CD4-positive, alpha-beta T cell treated with Interleukin-4 for 1 hour (primary cell): ENCODE measurements around the gene DEPDC7.
"Not testable (repeated sequence)": the region's sequence is repeated elsewhere in the genome, so short reads cannot be mapped to it uniquely, and the experiment has no call there.

ENCODE experiments used
- DNase-seq, 2 donors: peaks; one replicate each; pipeline ENCODE4 v3.0.0-alpha.2; 2020 to 2022

The DEPDC7 gene

DNA sequence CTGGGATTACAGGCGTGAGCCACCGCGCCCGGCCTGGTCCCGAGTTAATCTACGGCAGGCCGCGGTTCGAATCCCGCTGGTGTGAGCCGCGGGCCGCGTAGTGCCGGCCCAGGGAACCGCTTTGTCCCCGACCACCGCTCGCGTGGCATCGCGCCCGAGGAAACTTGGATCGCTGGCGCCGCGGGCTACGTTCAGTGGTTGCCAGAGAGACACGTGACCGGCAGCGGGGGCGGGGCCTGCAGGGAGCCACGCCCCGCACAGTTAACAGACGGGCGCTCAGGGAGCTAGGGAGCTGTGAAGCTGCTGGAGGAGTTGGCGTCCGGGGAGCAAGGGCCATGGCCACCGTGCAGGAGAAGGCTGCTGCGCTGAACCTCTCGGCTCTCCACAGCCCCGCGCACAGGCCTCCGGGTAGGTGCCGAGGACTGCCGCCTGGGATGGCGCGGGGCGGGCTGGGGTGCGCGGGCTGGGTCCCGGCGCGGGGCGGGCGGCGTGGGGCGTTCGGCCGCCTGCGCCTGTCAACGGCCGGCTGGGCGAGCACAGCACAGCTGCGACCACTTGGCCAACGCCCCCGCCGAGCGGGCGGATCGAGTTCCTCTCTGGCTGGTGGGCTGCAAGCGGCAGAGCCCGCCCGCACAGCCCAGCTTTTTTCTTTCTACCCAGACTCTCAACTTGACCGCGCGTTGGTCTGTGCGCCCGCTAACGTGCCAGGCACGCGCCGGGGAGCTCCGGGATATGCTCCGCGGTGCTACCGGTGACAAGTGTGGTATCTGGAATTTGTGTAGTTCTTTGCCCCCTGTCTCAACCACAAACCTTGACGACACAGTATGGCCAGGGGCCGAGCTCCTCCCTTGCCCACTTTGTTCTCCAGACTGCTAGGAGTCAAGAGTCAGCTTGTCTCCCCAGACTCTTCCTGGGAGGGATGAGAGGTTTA, at the start of gene DEPDC7:
Gene DEPDC7, plus strand, starts transcription at position 258 of the 931 bp plus-strand sequence. Its CDS starts 78 bp downstream, at position 336.
- DNase-seq: peak; percentile 76 to 84

DNA sequence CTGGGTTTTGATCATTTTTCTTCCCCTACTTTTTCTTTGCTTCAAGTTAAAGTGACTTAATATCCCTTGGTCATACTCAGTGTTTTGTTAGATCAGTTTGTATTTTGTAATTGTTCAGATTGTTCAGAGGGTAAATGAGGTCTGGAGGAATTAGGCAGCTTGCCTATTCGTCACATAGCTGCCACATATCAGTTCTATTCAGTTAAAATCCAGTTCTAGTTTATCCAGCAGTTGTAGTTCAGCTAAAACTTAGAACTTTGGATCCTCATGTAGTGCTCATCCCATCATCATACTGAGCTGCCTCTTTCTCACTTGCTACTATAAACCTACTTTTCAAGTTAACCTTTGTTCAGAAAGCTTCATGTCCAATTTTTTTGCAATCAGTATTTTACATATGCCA, 47.1 kb upstream of the DEPDC7 start:
- no peak for DNase-seq

DNA sequence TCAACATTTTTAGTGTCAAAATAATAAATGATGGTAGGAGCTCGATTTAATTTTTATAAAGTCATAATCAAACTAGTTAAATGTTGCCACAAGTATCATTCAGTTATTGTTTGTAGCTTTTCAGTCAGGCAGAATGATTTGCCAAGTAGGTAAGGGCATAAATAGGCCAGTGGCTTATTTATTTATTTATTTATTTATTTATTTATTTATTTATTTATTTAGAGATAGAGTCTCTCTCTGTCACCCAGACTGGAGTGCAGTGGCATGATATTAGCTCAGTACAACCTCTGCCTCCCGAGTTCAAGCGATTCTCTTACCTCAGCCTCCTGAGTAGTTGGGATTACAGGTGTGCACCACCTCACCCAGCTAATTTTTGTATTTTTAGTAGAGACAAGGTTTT, 43.4 kb upstream of the DEPDC7 start:
- not testable (repeated sequence) for DNase-seq

DNA sequence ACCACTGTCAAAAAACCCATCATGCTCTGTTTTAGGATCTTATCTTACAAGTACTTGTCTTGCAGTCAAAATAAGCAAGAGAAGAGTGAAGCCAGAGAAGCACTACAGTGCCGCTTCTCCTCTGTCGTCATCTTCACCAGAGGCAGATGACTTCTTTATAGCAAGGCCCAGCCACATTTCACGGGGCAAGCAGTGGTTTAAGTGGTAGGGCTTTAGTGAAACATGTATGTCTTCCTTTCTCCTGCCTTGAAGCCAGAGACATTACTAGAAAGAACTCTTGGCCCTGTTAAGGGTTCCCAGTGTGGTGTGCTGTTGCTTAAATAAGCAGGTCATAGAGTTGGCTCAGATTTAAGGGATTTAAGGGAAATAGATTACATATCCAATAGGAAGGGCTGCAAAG, 42.9 kb upstream of the DEPDC7 start:
- DNase-seq: no peak

DNA sequence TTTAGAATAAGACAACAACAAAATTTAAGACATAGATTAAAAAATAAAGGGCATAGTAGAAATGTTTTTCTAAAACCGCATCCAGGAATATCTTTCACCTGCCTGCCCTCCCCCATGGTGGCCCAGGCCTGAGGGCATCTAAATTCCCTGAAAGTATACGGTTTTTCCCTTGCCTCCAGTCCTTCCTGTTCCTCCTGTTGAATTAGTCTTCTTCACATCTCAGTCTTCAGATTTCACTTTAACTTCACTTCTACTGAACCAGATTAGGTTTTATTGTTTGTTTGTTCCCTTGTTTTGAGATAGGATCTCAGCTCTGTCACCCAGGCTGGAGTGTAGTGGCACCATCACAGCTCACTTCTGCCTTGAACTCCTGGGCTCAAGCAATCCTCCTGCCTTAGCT, 33.1 kb upstream of the DEPDC7 start:
- DNase-seq: no peak

DNA sequence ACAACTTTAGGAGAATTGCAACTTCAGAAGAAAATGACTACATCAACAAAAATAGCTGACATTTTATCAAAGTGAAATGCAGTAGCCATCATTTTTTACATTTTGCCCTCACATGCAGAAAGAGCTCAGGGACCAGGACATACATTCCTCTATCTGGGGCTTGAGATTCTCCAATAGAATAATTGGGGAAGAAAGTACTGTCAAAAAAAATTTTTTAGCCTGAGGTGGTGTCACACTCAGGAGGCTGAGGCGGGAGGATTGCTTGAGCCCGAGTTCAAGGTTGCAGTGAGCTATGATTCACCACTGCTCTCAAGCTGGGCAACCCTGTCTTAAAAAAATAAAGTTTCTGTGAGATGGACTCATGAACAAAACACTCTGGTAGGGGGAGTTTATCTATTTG, 32.2 kb upstream of the DEPDC7 start:
- DNase-seq: no peak

DNA sequence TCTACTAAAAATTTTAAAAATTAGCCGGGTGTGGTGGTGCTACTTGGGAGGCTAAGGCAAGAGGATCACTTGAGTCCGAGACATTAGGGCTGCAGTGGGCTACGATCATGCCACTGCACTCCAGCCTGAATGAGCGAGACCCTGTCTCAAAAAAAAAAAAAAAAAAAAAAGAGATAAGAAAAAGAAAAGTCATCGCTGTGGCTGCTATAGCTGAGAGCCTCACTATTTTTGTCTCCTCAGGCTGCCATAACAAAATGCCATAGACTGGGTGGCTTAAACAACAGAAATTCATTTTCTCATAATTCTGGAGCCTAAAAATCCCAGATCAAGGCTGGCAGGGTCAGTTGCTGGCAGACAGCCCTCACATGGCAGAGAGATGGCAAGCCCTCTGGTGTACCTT, 30.1 kb upstream of the DEPDC7 start:
- no peak for DNase-seq

DNA sequence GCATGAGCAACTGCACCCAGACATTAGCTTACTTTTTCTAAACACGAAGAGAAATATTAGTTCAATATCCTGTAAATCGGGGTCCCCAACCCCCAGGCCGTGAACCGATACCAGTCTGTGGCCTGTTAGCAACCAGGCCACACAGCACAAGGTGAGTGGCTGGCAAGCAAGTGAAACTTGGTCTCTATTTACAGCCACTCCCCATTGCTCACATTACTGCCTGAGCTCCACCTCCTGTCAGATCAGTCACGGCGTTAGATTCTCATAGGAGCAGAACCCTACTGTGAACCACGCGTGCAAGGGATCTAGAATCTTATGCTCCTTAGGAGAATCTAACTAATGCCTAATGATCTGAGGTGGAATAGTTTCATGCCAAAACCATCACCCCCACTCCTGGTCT, 27.8 kb upstream of the DEPDC7 start:
- no peak for DNase-seq

DNA sequence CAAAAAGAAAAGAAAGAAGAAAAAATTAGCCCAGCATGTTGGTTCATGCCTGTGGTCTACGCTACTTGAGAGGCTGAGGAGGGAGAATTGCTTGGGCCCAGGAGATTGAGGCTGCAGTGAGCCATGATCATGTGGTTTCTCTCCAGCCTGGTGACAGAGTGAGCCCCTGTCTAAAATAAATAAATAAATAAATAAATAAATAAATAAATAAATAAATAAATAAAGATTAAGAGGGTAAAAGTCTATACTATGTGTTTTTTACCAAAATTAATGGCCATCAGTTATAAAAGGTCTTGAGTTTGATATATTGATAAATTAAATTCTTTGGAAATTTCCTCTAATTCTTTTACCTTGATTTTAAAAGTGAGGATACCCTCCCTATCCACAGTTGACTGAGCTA, 25.2 kb upstream of the DEPDC7 start:
- no peak for DNase-seq

DNA sequence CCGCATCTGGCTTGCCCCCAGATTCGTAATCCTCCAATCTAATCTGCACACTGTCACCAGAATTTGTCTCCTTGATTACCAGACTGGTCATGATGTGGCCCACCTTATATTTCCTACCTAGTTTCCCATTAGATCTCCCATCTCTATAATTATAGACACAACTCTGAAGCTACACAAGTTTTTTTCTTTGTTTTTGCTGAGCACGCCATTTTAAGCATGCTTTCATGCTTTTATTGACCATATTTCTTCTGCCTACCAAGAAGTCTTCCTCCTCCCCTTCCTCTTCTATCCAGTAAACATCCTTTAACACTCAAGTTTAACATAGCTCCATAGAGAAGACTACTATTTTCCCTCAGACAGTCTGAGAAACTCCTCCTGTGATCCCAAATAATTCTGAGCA, 24.3 kb upstream of the DEPDC7 start:
- no peak for DNase-seq

DNA sequence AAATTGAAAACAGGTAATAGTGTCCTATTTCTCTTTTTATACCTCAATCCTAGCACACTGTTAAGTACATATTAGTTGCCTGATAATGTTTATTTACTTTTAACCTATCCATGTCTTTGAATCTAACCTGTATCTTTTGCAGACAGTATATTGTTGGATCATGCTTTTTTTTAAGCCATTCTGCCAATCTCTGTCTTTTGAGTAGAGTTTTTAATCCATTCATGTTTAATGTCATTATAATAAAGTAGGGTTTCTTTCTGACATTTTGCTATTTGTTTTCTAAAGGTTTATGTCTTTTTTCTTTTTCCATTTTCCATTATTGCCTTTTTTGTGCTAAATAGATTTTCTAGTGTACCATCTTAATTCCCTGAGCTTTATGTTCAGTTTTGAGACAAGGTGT, 23.8 kb upstream of the DEPDC7 start:
- DNase-seq: no peak

DNA sequence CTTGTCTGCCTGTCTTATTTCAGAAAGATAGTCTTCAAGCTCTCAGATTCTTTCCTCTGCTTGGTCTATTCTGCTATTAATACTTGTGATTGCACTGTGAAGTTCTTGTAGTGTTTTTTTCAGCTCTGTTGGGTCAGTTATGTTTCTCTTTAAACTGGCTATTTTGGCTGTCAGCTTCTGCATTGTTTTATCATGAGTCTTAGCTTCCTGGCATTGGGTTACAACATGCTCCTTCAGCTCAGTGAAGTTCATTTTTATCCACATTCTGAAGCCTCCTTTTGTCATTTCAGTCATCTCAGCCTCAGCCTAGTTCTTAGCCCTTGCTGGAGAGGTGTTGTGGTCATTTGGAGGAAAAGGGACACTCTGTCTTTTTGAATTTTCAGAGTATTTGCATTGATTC, 15.5 kb upstream of the DEPDC7 start:
- no peak for DNase-seq

DNA sequence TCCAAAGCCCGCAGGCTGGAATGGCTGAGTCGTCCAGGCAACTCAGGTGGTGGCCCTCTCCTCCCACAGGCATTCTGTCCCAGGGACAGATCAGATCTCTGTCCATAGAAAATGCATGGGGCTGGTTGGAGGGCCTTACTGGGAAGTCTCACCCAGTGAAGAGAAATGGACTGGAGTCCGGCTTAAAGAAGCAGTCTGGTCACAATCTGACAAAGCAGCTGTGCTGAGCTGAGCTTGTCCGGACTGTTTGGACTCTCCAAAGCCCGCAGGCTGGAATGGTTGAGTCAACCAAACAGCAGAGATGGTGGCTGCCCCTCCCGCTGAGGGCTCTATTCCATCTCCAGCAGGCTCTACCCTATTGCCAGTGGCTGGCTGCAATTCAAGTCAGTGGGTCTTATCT, 14.4 kb upstream of the DEPDC7 start:
- no peak for DNase-seq

DNA sequence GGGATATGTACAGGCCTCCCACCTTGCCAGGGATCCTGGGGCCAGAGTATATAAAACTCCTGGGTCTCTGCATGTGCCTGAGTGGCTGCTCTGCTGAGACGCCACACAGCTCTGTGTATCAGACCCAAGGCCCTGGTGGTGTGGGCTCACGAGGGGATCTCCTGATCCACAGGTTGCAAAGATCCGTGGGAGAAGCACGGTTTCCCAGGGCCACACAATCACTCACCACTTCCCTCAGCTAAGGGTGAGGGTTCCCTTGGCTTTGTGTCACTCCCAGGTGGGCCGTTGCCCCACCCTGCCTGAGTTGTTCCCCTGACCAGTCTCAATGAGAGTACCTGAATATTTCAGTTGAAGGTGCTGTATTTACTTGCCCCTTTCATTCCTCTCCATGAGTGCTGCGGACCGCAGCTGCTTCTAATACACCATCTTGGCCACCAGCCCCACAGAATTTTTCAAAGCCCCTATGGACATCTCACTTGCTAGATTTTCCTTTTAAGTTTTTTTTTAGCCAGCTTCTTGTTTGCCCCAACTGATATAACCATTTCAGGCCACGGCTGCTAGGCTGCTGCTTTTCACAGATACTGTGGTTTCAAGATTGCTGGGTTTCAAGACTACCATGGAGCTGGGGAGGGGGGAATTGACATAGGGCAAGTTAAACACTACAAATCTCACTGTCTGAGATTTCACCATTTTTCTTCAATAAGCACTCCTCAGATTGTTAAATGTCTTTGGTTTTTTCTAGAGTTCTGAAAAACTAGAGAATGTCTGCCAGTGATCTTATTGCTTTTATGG, 13.7 kb upstream of the DEPDC7 start:
- DNase-seq: no peak

DNA sequence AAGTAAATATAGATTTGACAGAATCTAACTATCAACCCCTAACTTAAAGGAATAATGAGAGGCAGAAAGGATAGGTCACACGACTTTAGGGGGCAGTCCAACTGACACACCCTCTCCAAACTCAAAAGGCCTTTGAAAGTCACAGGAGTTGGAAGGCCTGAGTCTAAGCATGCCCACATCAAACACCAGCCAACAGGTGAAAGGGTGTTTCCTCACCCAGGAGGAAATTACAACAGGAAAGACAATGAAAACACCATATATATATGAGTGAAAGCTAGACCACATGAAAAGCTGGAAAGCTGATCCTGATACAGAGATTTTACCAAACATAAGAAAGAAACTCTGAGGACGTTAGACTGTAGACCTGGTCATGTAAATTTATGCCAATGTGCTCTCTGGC, 10.5 kb upstream of the DEPDC7 start:
- peak in 1 of 2 donors; percentile 49 for DNase-seq

DNA sequence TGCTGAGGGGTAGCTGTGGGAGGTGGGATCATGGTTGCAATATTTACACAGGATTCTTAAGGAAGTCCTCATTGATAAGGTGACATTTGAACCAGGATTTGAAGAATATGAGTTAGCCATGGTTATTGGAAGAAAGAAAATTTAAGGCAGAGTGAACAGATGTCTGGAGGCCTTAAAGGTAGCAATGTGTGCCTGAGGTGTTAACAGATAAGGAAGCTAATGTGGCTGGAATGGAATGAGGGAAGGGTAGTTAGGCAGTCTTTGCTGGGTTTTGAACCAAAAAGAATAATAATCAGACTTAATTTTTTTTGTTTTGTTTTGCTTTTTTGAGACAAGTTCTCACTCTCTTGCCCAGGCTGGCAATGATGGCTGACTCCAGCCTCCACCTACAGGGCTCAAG, 9.7 kb upstream of the DEPDC7 start:
- no peak for DNase-seq

DNA sequence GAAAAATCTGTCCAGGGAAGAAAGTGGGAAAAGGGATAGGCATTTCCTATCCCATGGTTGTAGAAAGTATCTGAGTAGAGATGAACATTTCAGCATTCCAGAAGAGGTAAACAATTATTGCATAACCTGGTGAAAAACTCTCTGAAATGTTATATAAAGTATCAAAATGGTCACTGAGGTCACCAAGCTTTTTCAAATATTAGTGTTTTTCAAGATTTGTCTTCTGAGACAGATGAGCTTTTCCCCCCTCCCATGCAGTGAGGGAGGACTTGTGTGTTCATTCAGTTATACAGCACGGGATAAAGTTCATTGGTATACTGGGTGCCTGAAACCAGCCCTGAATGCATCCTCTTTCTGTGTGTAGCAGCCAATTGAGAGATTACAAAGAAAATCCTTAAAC, 1.9 kb upstream of the DEPDC7 start:
- no peak for DNase-seq

DNA sequence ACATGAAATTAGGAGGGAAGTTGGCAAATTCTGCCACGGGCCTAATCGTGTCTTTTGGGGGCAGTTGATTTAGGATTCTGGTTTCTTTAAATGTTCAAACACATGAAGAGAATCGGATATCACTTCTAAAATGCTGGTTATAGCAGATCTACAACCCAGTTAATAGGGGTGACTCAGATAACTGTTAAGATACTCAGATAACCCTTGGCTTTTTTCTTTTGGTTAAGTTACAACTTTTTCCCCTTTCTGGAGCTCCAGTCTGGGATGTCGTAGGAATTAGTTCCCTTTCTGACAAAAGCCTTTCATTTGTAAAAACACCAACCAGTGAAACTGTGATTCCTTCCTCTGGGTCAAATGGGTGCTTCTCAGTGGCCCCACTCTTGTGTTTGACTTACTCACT, 976 bp downstream of the DEPDC7 start:
- DNase-seq: no peak

DNA sequence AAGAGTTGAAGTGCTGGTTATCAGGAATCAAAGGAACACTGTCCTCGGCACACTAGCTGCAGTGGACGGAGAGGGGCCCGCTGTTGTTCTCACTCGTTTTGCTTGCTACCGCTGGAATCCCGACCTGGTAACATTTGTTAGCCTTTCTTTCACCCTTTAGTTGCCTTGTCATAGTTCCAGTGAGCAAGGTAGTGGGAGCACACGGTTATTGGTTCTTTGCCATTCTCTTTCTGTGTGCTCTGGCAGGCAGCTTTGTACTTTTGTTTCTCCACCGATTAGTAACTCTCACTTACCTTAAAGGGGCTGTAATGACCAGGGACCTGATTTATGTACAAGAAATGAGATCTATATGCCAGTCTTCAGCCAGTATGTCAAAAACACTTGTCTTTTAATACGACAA, 1.8 kb downstream of the DEPDC7 start:
- DNase-seq: no peak

DNA sequence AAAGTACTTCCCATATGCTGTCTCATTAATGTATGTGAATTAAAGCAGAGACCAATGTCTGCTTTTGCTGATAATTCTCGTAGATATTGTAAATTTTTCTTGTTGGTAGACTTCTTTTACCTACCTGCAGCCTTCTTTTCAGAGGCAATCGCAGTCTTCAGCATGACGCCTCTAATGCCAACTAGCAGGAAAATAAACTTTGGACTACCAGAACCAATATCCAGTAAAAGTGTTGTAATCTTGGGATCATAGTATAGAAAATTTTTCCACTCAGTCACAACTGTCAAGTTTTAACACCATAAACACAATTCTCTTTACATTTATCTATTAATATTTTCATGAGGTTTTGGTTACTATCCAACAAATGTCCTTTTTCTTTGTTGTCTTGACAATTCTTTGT, 2.3 kb downstream of the DEPDC7 start:
- no peak for DNase-seq

DNA sequence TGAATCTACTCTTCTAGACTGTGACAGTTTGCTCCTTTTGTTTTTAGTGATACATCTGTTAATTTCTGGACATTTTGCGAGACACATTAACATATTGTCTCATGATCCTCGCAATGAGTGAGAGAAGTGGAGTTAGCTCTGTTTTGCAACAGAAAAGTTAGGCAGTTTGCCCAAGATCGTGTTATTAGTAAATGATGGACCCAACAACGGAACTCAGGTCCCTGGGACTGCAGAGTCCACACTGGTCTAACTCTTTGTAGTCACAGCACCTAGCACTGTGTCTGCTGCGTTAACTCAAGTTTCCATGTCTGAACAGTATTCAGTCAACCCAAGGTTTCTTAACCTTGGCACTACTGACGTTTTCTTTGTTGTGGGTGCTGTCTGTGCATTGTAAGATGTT, 3.2 kb downstream of the DEPDC7 start:
- no peak for DNase-seq

DNA sequence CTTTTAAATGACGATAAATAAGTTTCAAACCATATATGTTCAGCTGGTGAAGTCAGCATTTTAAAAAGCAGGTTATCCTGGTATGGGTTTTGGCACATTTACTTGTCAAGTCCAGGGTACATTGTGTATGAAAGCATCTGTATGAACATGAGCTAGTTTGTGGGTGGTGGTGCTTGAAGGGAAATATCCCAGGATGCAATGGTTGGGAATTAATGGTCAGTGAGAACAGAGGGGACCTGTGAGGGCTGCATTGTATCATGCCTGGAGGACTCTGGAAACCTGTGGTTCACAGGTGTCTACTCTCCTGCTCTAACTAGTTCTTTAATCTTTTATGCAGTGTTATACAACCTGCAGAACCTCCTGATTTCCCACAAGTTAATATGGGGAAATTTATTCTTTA, 5.8 kb downstream of the DEPDC7 start:
- DNase-seq: no peak

DNA sequence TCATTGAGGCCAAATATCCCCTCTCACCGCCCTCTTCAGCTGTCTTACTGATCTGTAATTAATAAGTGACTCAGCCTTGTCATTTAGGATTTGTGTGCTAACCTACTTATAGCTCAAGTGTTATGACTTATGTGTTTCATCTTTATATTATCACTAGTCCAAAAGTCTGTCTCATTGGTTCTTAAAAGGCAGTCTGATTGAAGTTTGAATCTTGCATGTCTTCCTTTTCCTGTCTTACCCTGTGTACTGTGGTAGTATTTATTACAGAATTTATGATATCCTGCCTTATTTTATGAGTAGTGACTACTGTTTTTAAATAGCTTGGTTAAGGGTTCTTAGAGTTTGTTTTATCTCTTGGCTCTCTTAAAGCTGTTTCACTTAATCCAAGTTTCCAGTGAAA, 6.3 kb downstream of the DEPDC7 start:
- no peak for DNase-seq

DNA sequence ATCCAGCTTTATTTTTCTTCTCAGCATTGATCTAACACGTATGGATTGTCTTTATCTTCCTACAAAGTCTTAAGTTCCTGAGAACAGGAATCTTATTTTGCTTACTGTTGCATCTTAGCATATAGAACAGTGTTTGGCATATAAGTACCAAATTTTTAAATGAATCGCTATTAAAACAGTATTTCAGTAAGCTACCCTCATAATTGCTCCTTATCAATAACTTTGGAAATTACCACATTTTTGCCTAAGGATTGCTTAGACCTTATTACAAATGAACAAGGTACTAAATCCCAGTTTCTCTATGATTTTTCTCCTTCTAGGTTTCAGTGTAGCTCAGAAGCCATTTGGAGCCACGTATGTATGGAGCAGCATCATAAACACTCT, 9.7 kb downstream of the DEPDC7 start:
- DNase-seq: no peak
